ENCODE data around the gene VAV1. TPM values are rescaled to one million over a fixed set of nuclear protein-coding genes. Genes with fewer than 3 reads are reported as not detected.
"Not testable (repeated sequence)": the region's sequence is repeated elsewhere in the genome, so short reads cannot be mapped to it uniquely, and the experiment has no call there.

VAV1 gene
- total RNA-seq, 1 donor from 2014 or later = not detected

DNA sequence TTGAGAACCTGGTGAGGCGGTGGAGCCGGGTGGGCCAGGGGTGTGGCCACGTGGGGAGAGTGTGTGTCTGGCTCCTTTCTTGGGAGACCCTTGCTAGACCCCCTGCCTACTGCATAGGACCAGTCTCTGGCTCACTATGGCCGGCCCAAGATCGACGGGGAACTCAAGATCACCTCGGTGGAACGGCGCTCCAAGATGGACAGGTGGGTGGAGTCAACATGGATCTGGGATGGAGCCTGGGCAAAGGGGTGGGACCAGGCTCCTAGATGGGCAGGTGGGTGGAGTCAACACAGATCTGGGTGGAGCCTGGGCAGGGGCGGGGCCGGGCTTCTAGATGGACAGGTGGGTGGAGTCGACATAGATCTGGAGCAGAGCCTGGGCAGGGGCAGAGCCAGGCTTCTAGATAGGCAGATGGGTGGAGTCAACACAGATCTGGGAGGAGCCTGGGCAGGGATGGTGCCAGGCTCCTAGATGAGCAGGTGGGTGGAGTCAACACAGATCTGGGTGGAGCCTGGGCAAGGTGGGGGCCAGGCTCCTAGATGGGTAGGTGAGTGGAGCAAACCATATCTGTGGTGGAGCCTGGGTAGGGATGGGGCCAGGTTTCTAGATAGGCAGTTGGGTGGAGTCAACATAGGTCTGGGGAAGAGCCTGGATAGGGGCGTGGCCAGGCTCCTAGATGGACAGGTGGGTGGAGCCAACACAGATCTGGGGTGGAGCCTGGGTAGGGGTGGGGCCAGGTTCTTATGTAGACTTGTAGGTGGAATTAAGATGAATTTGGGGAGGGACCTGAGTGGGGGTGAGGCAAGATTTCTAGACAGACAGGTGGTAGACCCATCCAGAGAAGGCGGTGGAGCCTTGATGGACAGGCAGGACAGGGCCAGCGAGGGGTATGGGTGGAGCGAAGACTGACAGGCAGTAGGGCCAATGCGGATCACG is 56.5 kb downstream of the VAV1 start:
- peaks cover 37% of the 10 kb centered on the region for H3K9me3 Mint-ChIP-seq
- DNase-seq (ENCODE audit: low spot score in 2 of 2, unreplicated experiment in 2 of 2) = no peak
- TF ChIP-seq, protein P1, sequence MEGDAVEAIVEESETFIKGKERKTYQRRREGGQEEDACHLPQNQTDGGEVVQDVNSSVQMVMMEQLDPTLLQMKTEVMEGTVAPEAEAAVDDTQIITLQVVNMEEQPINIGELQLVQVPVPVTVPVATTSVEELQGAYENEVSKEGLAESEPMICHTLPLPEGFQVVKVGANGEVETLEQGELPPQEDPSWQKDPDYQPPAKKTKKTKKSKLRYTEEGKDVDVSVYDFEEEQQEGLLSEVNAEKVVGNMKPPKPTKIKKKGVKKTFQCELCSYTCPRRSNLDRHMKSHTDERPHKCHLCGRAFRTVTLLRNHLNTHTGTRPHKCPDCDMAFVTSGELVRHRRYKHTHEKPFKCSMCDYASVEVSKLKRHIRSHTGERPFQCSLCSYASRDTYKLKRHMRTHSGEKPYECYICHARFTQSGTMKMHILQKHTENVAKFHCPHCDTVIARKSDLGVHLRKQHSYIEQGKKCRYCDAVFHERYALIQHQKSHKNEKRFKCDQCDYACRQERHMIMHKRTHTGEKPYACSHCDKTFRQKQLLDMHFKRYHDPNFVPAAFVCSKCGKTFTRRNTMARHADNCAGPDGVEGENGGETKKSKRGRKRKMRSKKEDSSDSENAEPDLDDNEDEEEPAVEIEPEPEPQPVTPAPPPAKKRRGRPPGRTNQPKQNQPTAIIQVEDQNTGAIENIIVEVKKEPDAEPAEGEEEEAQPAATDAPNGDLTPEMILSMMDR (IDR thresholded peaks at IDR 0.05; ENCODE audit: unreplicated experiment) = no peak
- H3K36me3 Mint-ChIP-seq = peaks cover 2% of the 10 kb centered on the region
- no peaks in the 10 kb centered on the region for H3K4me1 Mint-ChIP-seq
- H3K27me3 Mint-ChIP-seq (ENCODE audit: low read depth) = no peaks in the 10 kb centered on the region
- H3K27ac Mint-ChIP-seq = no peak overlapping the region
- no peak overlapping the region for H3K4me3 Mint-ChIP-seq

DNA sequence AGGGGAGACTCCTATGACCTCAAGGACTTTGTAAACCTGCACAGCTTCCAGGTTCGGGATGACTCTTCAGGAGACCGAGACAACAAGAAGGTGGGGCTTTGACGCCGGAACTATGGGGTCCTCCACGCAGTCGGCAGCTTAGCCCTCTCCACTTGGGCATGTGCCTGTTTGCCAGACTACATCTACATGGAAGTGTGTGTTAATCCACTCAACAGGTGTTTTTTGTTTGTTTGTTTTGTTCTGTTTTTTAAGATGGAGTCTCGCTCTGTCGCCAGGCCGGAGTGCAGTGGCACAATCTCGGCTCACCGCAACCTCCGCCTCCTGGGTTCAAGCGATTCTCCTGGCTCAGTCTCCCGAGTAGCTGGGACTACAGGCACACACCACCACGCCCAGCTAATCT is 57.3 kb downstream of the VAV1 start:
- not testable (repeated sequence) for H3K4me1 Mint-ChIP-seq; DNase-seq (ENCODE audit: low spot score in 2 of 2, unreplicated experiment in 2 of 2); H3K36me3 Mint-ChIP-seq; H3K27me3 Mint-ChIP-seq (ENCODE audit: low read depth); H3K4me3 Mint-ChIP-seq; H3K27ac Mint-ChIP-seq
- peaks cover 31% of the 10 kb centered on the region for H3K9me3 Mint-ChIP-seq

DNA sequence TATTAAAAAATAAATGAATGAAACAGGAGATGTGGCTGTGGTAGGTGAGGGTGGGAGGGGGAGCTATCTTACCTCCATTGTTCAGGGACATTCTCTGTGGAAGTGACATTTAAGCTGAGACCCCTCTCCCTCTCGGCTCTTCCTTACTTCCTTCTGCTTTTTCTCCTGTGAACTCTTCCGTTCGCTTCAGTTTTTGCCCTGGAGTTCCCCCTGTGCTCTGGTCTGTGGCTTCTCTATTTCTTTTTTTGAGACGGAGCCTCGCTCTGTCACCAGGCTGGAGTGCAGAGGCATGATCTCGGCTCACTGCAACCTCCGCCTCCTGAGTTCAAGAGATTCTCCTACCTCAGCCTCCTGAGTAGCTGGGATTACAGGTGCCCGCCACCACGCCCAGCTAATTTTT is 58.6 kb downstream of the VAV1 start:
- H3K4me1 Mint-ChIP-seq; H3K27me3 Mint-ChIP-seq (ENCODE audit: low read depth); H3K4me3 Mint-ChIP-seq; H3K27ac Mint-ChIP-seq; DNase-seq (ENCODE audit: low spot score in 2 of 2, unreplicated experiment in 2 of 2); H3K36me3 Mint-ChIP-seq: not testable (repeated sequence)
- peaks cover 28% of the 10 kb centered on the region for H3K9me3 Mint-ChIP-seq

DNA sequence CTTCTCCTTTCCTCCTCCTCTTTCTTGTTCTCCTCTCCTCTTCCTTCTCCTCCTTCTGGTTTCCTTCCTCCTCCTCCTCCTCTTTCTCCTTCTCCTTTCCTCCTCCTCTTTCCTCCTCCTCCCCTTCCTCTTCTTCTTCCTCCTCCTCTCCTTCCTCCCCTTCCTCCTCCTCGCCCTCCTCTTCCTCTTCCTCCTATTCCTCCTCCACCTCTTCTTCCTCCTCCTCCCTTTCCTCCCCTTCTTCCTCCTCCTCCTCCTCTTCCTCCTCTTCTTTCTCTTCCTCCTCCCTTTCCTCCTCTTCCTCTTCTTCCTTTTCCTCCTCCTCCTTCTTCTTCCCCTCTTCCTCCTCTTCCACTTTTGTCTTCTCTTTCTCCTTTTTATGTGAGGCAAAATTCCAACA is 59.9 kb downstream of the VAV1 start:
- H3K36me3 Mint-ChIP-seq = no peaks in the 10 kb centered on the region
- H3K4me1 Mint-ChIP-seq = no peaks in the 10 kb centered on the region
- H3K27ac Mint-ChIP-seq = no peak overlapping the region
- peaks cover 40% of the 10 kb centered on the region for H3K9me3 Mint-ChIP-seq
- DNase-seq (ENCODE audit: low spot score in 2 of 2, unreplicated experiment in 2 of 2) = no peak
- TF ChIP-seq, protein P1 (IDR thresholded peaks at IDR 0.05; ENCODE audit: unreplicated experiment) = no peak
- no peak overlapping the region for H3K4me3 Mint-ChIP-seq
- no peaks in the 10 kb centered on the region for H3K27me3 Mint-ChIP-seq (ENCODE audit: low read depth)

DNA sequence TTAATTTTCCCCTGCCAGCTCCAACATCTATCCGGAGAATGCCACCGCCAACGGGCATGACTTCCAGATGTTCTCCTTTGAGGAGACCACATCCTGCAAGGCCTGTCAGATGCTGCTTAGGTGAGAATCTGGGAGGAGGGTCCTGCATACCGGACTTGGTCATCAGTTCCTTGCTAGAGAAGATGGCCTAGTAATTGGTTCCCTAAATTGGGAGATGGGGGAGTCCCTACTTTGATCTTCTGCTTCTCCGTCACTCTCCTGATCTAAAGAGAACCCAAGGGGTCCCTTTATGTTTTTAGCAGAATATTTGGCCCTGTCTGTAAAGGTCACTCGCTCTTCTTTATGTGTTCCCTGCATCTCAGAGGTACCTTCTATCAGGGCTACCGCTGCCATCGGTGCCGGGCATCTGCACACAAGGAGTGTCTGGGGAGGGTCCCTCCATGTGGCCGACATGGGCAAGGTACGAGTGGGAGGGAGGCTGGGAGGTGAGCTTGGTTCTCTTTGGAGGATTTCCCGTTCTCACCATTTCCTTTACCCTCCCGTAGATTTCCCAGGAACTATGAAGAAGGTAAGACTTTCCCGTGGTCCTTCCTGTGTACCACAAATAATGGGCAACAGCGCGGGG is 60.8 kb downstream of the VAV1 start:
- H3K4me1 Mint-ChIP-seq = no peaks in the 10 kb centered on the region

DNA sequence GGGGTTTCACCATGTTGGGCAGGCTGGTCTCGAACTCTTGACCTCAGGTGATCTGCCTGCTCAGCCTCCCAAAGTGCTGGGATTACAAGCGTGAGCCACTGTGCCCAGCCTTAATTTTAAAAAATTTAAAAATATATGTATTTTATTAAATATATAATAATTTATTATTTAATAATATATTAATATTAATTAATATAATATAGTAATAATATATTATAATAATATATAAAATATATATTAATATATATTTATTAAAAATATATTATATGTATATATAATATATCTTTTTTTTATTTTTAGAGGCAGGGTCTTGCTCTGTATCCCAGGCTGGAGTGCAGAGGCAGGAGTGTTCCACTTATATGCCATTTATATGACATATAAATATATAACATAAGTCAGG is 61.9 kb downstream of the VAV1 start:
- H3K27ac Mint-ChIP-seq = no peak overlapping the region
- DNase-seq (ENCODE audit: low spot score in 2 of 2, unreplicated experiment in 2 of 2) = no peak
- TF ChIP-seq, protein P1 (IDR thresholded peaks at IDR 0.05; ENCODE audit: unreplicated experiment) = no peak
- H3K4me3 Mint-ChIP-seq = no peak overlapping the region
- peaks cover 45% of the 10 kb centered on the region for H3K9me3 Mint-ChIP-seq
- H3K36me3 Mint-ChIP-seq = no peaks in the 10 kb centered on the region
- no peaks in the 10 kb centered on the region for H3K4me1 Mint-ChIP-seq
- no peaks in the 10 kb centered on the region for H3K27me3 Mint-ChIP-seq (ENCODE audit: low read depth)

More for the DNA sequence above, 60.8 kb downstream of the VAV1 start:
- H3K9me3 Mint-ChIP-seq = peaks cover 47% of the 10 kb centered on the region
- H3K27ac Mint-ChIP-seq = no peak overlapping the region
- TF ChIP-seq, protein P1 (IDR thresholded peaks at IDR 0.05; ENCODE audit: unreplicated experiment) = no peak
- H3K4me3 Mint-ChIP-seq = no peak overlapping the region
- DNase-seq (ENCODE audit: low spot score in 2 of 2, unreplicated experiment in 2 of 2) = no peak
- H3K27me3 Mint-ChIP-seq (ENCODE audit: low read depth) = no peaks in the 10 kb centered on the region
- H3K36me3 Mint-ChIP-seq = no peaks in the 10 kb centered on the region
